Measurements from ENCODE around the gene HCFC2. TPM values are rescaled to one million over a fixed set of nuclear protein-coding genes. Genes with fewer than 3 reads are reported as not detected.

HCFC2 gene
- total RNA-seq, 1 experiment from 2014 or later: 8.5 TPM

GRCh38 chr12:104064842-104065427 lies 604 bp downstream of the HCFC2 start:
- Histone ChIP-seq H3K9me3 (ENCODE audit: control insufficient read depth, insufficient read depth, low read depth, low read length) (no peaks in the 10 kb centered on the region), H3K36me3 (ENCODE audit: control insufficient read depth, insufficient read depth, low read length) (peaks cover 7% of the 10 kb centered on the region), H3K4me3 (ENCODE audit: low read depth in 2 of 2, low read length in 2 of 2) (peak overlapping the region; percentile 93 to 94), H3K4me1 (ENCODE audit: control insufficient read depth, insufficient read depth, low read length) (peaks cover 26% of the 10 kb centered on the region), H3K27ac (ENCODE audit: low read length) (peak overlapping the region; percentile 87), H3K27me3 (ENCODE audit: control insufficient read depth, insufficient read depth, low read length) (no peaks in the 10 kb centered on the region)
- in situ Hi-C loops (cut with HindIII; ENCODE audit: low pct_unique_long_range_greater_than_20kb, low sequenced_read_pairs) (no loop called here), intact Hi-C loops (cut with micrococcal nuclease; ENCODE audit: unreplicated experiment) (no loop called here)
- ATAC-seq (peak; percentile 32), DNase-seq (ENCODE audit: low read depth, low spot score) (no peak)
- CTCF ChIA-PET: no interaction called here
- TF ChIP-seq POLR2AphosphoS5 (IDR thresholded peaks at IDR 0.05; ENCODE audit: low read depth, low read length): no peak
- no peak for TF ChIP-seq TCF7L2 (IDR thresholded peaks at IDR 0.05; ENCODE audit: low read depth, low read length)
- TF ChIP-seq SIN3A (IDR thresholded peaks at IDR 0.05; ENCODE audit: borderline replicate concordance, insufficient read depth, low read depth, low read length): no peak
- no peak for TF ChIP-seq REST (IDR thresholded peaks at IDR 0.05; ENCODE audit: insufficient read depth in 1 of 2, low read depth in 2 of 2, low read length in 1 of 2)
- no peak for TF ChIP-seq CTCF (IDR thresholded peaks at IDR 0.05)
- no TSS peak for BruUV-seq (replicated peaks)
- POLR2A ChIA-PET: no interaction called here

- BruUV-seq (replicated peaks): no TSS peak
- Histone ChIP-seq H3K4me3 (ENCODE audit: low read depth in 2 of 2, low read length in 2 of 2) (no peak overlapping the region), H3K4me1 (ENCODE audit: control insufficient read depth, insufficient read depth, low read length) (peaks cover 16% of the 10 kb centered on the region; the same call in 1 of the 2 replicates), H3K27ac (ENCODE audit: low read length) (no peak overlapping the region), H3K9me3 (ENCODE audit: control insufficient read depth, insufficient read depth, low read depth, low read length) (no peaks in the 10 kb centered on the region), H3K36me3 (ENCODE audit: control insufficient read depth, insufficient read depth, low read length) (peaks cover 7% of the 10 kb centered on the region), H3K27me3 (ENCODE audit: control insufficient read depth, insufficient read depth, low read length) (no peaks in the 10 kb centered on the region)
- ChIA-PET CTCF (no interaction called here), POLR2A (no interaction called here)
- TF ChIP-seq CTCF (IDR thresholded peaks at IDR 0.05) (no peak), SIN3A (IDR thresholded peaks at IDR 0.05; ENCODE audit: borderline replicate concordance, insufficient read depth, low read depth, low read length) (no peak), TCF7L2 (IDR thresholded peaks at IDR 0.05; ENCODE audit: low read depth, low read length) (no peak), POLR2AphosphoS5 (IDR thresholded peaks at IDR 0.05; ENCODE audit: low read depth, low read length) (no peak), REST (IDR thresholded peaks at IDR 0.05; ENCODE audit: insufficient read depth in 1 of 2, low read depth in 2 of 2, low read length in 1 of 2) (no peak)
- intact Hi-C loops (cut with micrococcal nuclease; ENCODE audit: unreplicated experiment): no loop called here
- in situ Hi-C loops (cut with HindIII; ENCODE audit: low pct_unique_long_range_greater_than_20kb, low sequenced_read_pairs): no loop called here
- ATAC-seq (no peak), DNase-seq (ENCODE audit: low read depth, low spot score) (no peak)
Measured at GRCh38 chr12:104072099-104072498, 7.8 kb downstream of the HCFC2 start.

All from Panc1 (cell line).